ENCODE measurements around the gene STPG3. TPM values are rescaled to one million over a fixed set of nuclear protein-coding genes. Genes with fewer than 3 reads are reported as not detected.

STPG3 gene
- total RNA-seq, 2 experiments from 2014 or later = not detected

GRCh38 chr9:137293482-137294090 is 42.5 kb downstream of the STPG3 start:
- Mint-ChIP-seq H3K36me3 (ENCODE audit: low read depth) (no peaks in the 10 kb centered on the region), H3K27ac (no peak overlapping the region), H3K4me3 (no peak overlapping the region), H3K9me3 (peaks cover 1% of the 10 kb centered on the region), H3K27me3 (ENCODE audit: low read depth) (peaks cover 20% of the 10 kb centered on the region), H3K4me1 (ENCODE audit: low read depth) (peaks cover 8% of the 10 kb centered on the region)
- CTCF ChIA-PET = interaction anchor here (0.6 to 1.4 kb wide), 3 partner anchors 113 to 231 kb away, joined by 3 read pairs; no protein-coding TSS in a partner anchor
- no peak for DNase-seq
- intact Hi-C loops (cut with micrococcal nuclease) = loop anchor here (1.0 kb wide), 1 partner anchor 152 kb away; no protein-coding TSS in a partner anchor

- Mint-ChIP-seq H3K4me1 (ENCODE audit: low read depth) (peaks cover 8% of the 10 kb centered on the region), H3K36me3 (ENCODE audit: low read depth) (no peaks in the 10 kb centered on the region), H3K27ac (no peak overlapping the region), H3K4me3 (peak overlapping the region; percentile 9), H3K9me3 (peaks cover 1% of the 10 kb centered on the region), H3K27me3 (ENCODE audit: low read depth) (peaks cover 20% of the 10 kb centered on the region)
- CTCF ChIA-PET = interaction anchor here (0.8 to 1.3 kb wide), 2 partner anchors 199 to 233 kb away, joined by 3 read pairs; no protein-coding TSS in a partner anchor
- peak; percentile 37 for DNase-seq
- intact Hi-C loops (cut with micrococcal nuclease) = loop anchor here (1.0 kb wide), 1 partner anchor 151 kb away; no protein-coding TSS in a partner anchor
These were observed 43.1 kb downstream of the STPG3 start for GRCh38 chr9:137294091-137294680.

- Mint-ChIP-seq H3K4me1 (ENCODE audit: low read depth) (peaks cover 8% of the 10 kb centered on the region), H3K27me3 (ENCODE audit: low read depth) (peaks cover 24% of the 10 kb centered on the region), H3K36me3 (ENCODE audit: low read depth) (no peaks in the 10 kb centered on the region), H3K9me3 (peaks cover 1% of the 10 kb centered on the region), H3K27ac (no peak overlapping the region), H3K4me3 (peak overlapping the region; percentile 47)
- intact Hi-C loops (cut with micrococcal nuclease) = loop anchor here (1.0 kb wide), 1 partner anchor 151 kb away; no protein-coding TSS in a partner anchor
- no peak for DNase-seq
- CTCF ChIA-PET = interaction anchor here (0.6 to 1.3 kb wide), 2 partner anchors 167 to 233 kb away, joined by 3 read pairs; no protein-coding TSS in a partner anchor
These were observed 43.7 kb downstream of the STPG3 start for GRCh38 chr9:137294681-137295237.

GRCh38 chr9:137295238-137295811 is 44.2 kb downstream of the STPG3 start:
- H3K9me3 Mint-ChIP-seq = peaks cover 1% of the 10 kb centered on the region
- peak overlapping the region; percentile 47 for H3K4me3 Mint-ChIP-seq
- intact Hi-C loops (cut with micrococcal nuclease) = no loop called here
- H3K27me3 Mint-ChIP-seq (ENCODE audit: low read depth) = peaks cover 27% of the 10 kb centered on the region
- peak; percentile 46 for DNase-seq
- H3K4me1 Mint-ChIP-seq (ENCODE audit: low read depth) = peaks cover 8% of the 10 kb centered on the region
- no peak overlapping the region for H3K27ac Mint-ChIP-seq
- H3K36me3 Mint-ChIP-seq (ENCODE audit: low read depth) = no peaks in the 10 kb centered on the region
- CTCF ChIA-PET = interaction anchor here (0.6 to 1.3 kb wide), 2 partner anchors 166 to 232 kb away, joined by 3 read pairs; no protein-coding TSS in a partner anchor

GRCh38 chr9:137295849-137296669 is 45.0 kb downstream of the STPG3 start:
- no peak overlapping the region for H3K27ac Mint-ChIP-seq
- H3K27me3 Mint-ChIP-seq (ENCODE audit: low read depth) = peaks cover 32% of the 10 kb centered on the region
- peaks cover 1% of the 10 kb centered on the region for H3K9me3 Mint-ChIP-seq
- no peaks in the 10 kb centered on the region for H3K36me3 Mint-ChIP-seq (ENCODE audit: low read depth)
- H3K4me3 Mint-ChIP-seq = peak overlapping the region; percentile 27
- no peak for DNase-seq
- CTCF ChIA-PET = no interaction called here
- peaks cover 11% of the 10 kb centered on the region for H3K4me1 Mint-ChIP-seq (ENCODE audit: low read depth)
- intact Hi-C loops (cut with micrococcal nuclease) = no loop called here

- intact Hi-C loops (cut with micrococcal nuclease) = no loop called here
- no peak overlapping the region for H3K27ac Mint-ChIP-seq
- no peak for DNase-seq
- peaks cover 1% of the 10 kb centered on the region for H3K9me3 Mint-ChIP-seq
- H3K4me1 Mint-ChIP-seq (ENCODE audit: low read depth) = peaks cover 11% of the 10 kb centered on the region
- CTCF ChIA-PET = no interaction called here
- no peak overlapping the region for H3K4me3 Mint-ChIP-seq
- H3K36me3 Mint-ChIP-seq (ENCODE audit: low read depth) = no peaks in the 10 kb centered on the region
- H3K27me3 Mint-ChIP-seq (ENCODE audit: low read depth) = peaks cover 32% of the 10 kb centered on the region
These were observed 45.9 kb downstream of the STPG3 start for GRCh38 chr9:137296670-137297664.

GRCh38 chr9:137297966-137298365 is 46.9 kb downstream of the STPG3 start:
- no peak for DNase-seq
- H3K4me1 Mint-ChIP-seq (ENCODE audit: low read depth) = peaks cover 11% of the 10 kb centered on the region
- no peaks in the 10 kb centered on the region for H3K36me3 Mint-ChIP-seq (ENCODE audit: low read depth)
- peaks cover 1% of the 10 kb centered on the region for H3K9me3 Mint-ChIP-seq
- no peak overlapping the region for H3K27ac Mint-ChIP-seq
- CTCF ChIA-PET = no interaction called here
- peaks cover 32% of the 10 kb centered on the region for H3K27me3 Mint-ChIP-seq (ENCODE audit: low read depth)
- intact Hi-C loops (cut with micrococcal nuclease) = no loop called here
- no peak overlapping the region for H3K4me3 Mint-ChIP-seq

GRCh38 chr9:137298401-137299202 is 47.5 kb downstream of the STPG3 start:
- no peaks in the 10 kb centered on the region for H3K36me3 Mint-ChIP-seq (ENCODE audit: low read depth)
- CTCF ChIA-PET = no interaction called here
- no peak overlapping the region for H3K4me3 Mint-ChIP-seq
- intact Hi-C loops (cut with micrococcal nuclease) = no loop called here
- no peak for DNase-seq
- peaks cover 1% of the 10 kb centered on the region for H3K9me3 Mint-ChIP-seq
- H3K27me3 Mint-ChIP-seq (ENCODE audit: low read depth) = peaks cover 31% of the 10 kb centered on the region
- H3K4me1 Mint-ChIP-seq (ENCODE audit: low read depth) = peaks cover 11% of the 10 kb centered on the region
- H3K27ac Mint-ChIP-seq = no peak overlapping the region

- no peak for DNase-seq
- Mint-ChIP-seq H3K4me1 (ENCODE audit: low read depth) (peaks cover 11% of the 10 kb centered on the region), H3K27ac (no peak overlapping the region), H3K4me3 (no peak overlapping the region), H3K36me3 (ENCODE audit: low read depth) (no peaks in the 10 kb centered on the region), H3K9me3 (peaks cover 1% of the 10 kb centered on the region), H3K27me3 (ENCODE audit: low read depth) (peaks cover 26% of the 10 kb centered on the region)
- CTCF ChIA-PET = no interaction called here
- intact Hi-C loops (cut with micrococcal nuclease) = no loop called here
These were observed 48.1 kb downstream of the STPG3 start for GRCh38 chr9:137299203-137299565.

GRCh38 chr9:137299938-137300337 is 48.9 kb downstream of the STPG3 start:
- Mint-ChIP-seq H3K9me3 (no peaks in the 10 kb centered on the region), H3K36me3 (ENCODE audit: low read depth) (no peaks in the 10 kb centered on the region), H3K4me3 (peak overlapping the region; percentile 41), H3K4me1 (ENCODE audit: low read depth) (peaks cover 7% of the 10 kb centered on the region), H3K27me3 (ENCODE audit: low read depth) (peaks cover 21% of the 10 kb centered on the region), H3K27ac (no peak overlapping the region)
- no peak for DNase-seq
- intact Hi-C loops (cut with micrococcal nuclease) = loop anchor here (5.0 kb wide), 1 partner anchor 237 kb away; no protein-coding TSS in a partner anchor
- CTCF ChIA-PET = no interaction called here
